Neuron (in vitro differentiated cells): ENCODE results near the gene DDX19B.
"Not testable (repeated sequence)": the region's sequence is repeated elsewhere in the genome, so short reads cannot be mapped to it uniquely, and the experiment has no call there.

Experiments used
- H2AFZ ChIP-seq: one replicate; pipeline ENCODE4 v1.6.1; 2013; ENCODE audit warnings: low read depth, mild to moderate bottlenecking, inconsistent platforms, low read length, moderate library complexity
- H3K27me3 ChIP-seq: one replicate; pipeline ENCODE4 v1.6.1; 2013; ENCODE audit warnings: low read length; ENCODE audit not compliant: insufficient read depth
- H3K36me3 ChIP-seq: one replicate; pipeline ENCODE4 v1.6.1; 2013; ENCODE audit warnings: low read length; ENCODE audit not compliant: insufficient read depth
- H3K4me1 ChIP-seq: one replicate; pipeline ENCODE4 v1.6.1; 2013; ENCODE audit warnings: low read length; ENCODE audit not compliant: insufficient read depth
- H3K4me3 ChIP-seq: 2 replicates; pipeline ENCODE4 v1.5.1; 2013; ENCODE audit warnings: mild to moderate bottlenecking, low read length, moderate library complexity
- H3K9me3 ChIP-seq: one replicate; pipeline ENCODE4 v1.6.1; 2013; ENCODE audit warnings: low read length

The DDX19B gene

DNA sequence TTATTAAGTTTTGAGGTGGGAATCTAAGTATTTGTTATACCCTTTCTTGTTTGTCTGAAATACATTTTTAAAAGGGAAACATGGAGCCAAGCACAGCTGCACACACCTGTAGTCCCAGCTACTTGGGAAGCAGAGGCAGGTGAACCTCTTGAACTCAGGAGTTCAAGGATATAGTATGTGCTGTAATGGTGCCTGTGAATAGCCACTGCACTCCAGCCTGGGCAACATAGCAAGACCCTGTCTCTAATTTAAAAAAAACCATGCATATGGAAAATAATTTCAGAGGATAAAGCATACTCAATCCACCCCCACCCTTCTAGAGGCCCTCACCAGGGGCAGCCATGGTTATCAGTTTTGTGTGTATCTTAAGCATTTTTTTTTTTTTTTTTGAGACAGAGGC lies 3.4 kb upstream of the DDX19B start:
- H2AFZ ChIP-seq = no peak overlapping the region
- H3K36me3 ChIP-seq = no peaks in the 10 kb centered on the region
- H3K4me3 ChIP-seq = no peak overlapping the region
- peaks cover 3% of the 10 kb centered on the region for H3K4me1 ChIP-seq
- H3K27me3 ChIP-seq = no peaks in the 10 kb centered on the region
- H3K9me3 ChIP-seq = no peaks in the 10 kb centered on the region

DNA sequence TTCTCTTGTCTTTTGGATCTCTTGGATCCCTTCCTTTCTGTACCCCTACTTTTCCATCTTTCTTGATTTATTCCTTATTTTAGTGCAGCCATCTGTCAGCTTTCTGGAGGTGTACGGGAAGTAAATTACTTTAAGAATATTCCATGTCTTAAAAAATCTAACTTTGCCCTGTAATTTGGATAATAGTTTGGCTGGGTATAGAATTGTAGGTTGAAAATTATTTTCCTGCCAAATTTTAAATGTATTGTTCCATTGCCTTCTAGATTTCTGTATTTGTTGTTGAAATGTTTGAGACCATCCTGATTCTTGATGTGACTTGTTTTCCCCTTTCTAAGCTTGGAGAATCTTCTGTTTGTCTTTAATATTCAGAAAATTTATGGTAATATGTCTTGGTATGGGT lies 2.1 kb downstream of the DDX19B start:
- Histone ChIP-seq H3K36me3 (peaks cover 8% of the 10 kb centered on the region), H3K9me3 (peaks cover 5% of the 10 kb centered on the region), H3K4me1 (peaks cover 3% of the 10 kb centered on the region), H3K27me3 (no peaks in the 10 kb centered on the region), H3K4me3 (no peak overlapping the region), H2AFZ (no peak overlapping the region)

GRCh38 chr16:70302745-70303144 lies 3.8 kb downstream of the DDX19B start:
- Histone ChIP-seq H3K9me3 (peaks cover 5% of the 10 kb centered on the region), H3K36me3 (peaks cover 11% of the 10 kb centered on the region), H3K4me1 (peaks cover 3% of the 10 kb centered on the region), H2AFZ (no peak overlapping the region), H3K4me3 (no peak overlapping the region), H3K27me3 (no peaks in the 10 kb centered on the region)

GRCh38 chr16:70304892-70305448 lies 6.0 kb downstream of the DDX19B start:
- Histone ChIP-seq H3K27me3 (no peaks in the 10 kb centered on the region), H2AFZ (no peak overlapping the region), H3K4me1 (no peaks in the 10 kb centered on the region), H3K4me3 (no peak overlapping the region), H3K36me3 (peaks cover 11% of the 10 kb centered on the region), H3K9me3 (peaks cover 5% of the 10 kb centered on the region)

DNA sequence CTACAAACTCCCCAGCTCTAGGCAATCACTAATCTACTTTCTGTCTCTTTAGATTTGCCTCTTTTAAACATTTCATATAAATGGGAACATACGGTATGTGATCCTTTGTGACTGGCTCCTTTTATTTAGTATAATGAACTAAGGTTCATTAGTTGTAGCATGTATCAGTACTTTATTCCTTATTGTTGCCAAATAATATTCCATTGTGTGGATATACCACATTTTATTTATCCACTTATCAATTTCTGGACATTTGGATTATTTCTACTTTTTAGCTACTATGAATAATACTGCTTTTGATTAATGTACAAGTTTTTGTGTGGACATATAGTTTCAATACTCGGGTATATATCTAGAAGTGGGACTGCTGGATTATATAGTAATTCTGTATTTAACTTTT lies 7.9 kb downstream of the DDX19B start:
- Histone ChIP-seq H3K4me1 (no peaks in the 10 kb centered on the region), H2AFZ (no peak overlapping the region), H3K36me3 (peaks cover 7% of the 10 kb centered on the region), H3K9me3 (no peaks in the 10 kb centered on the region), H3K27me3 (no peaks in the 10 kb centered on the region), H3K4me3 (no peak overlapping the region)

- not testable (repeated sequence) for H3K9me3 ChIP-seq, H3K4me3 ChIP-seq, H2AFZ ChIP-seq, H3K4me1 ChIP-seq, H3K36me3 ChIP-seq, H3K27me3 ChIP-seq
These were observed 8.7 kb downstream of the DDX19B start for GRCh38 chr16:70307726-70308125.

DNA sequence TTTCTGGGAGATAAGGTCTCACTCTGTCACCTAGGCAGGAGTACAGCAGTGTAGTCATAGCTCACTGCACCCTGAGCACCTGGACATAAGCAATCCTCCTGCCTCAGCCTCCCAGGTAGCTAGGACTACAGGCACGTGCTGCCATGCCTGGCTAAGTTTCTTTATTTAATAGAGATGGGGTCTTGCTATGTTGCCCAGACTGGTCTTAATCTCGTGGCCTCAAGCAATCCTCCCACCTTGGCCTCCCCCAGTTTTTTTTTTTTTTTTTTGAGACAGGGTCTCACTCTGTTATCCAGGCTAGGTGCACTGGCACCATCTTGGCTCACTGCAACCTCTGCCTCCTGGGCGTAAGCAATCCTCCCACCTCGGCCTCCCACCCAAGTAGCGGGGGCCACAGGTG lies 21.1 kb downstream of the DDX19B start:
- no peak overlapping the region for H2AFZ ChIP-seq
- H3K36me3 ChIP-seq = peaks cover 62% of the 10 kb centered on the region
- H3K9me3 ChIP-seq = no peaks in the 10 kb centered on the region
- no peak overlapping the region for H3K4me3 ChIP-seq
- no peaks in the 10 kb centered on the region for H3K4me1 ChIP-seq
- no peaks in the 10 kb centered on the region for H3K27me3 ChIP-seq

DNA sequence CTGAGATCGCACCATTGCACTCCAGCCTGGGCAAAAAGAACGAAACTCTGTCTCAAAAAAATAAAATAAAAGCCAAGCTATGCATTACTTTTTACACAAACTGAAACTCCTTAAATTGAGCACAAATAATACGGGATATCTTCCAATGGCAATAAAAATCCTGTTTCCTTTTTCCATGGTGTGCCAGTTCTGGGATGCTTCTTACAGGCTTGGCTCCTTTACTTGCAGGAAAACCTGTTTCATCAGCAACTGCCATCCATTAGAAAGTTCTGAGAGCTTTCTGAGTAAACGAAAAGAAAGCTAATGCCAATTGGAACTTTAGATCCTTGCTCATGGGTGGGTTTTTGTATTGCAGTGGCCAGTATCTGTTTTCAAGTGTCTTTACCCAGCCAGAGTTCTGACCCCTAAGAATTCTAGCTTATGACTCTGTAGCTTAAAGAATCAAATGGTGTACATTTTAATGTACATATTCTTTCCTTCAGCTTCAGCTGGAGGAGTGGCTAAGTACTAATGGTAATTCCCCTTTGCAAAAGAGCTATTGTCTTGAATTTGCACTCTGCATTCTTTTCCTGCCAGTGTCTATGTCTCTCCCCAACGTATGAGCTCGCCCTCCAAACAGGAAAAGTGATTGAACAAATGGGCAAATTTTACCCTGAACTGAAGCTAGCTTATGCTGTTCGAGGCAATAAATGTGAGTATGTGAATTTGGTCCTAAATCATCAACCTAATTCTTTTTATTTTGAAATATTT lies 26.2 kb downstream of the DDX19B start:
- no peak overlapping the region for H2AFZ ChIP-seq
- H3K4me1 ChIP-seq = no peaks in the 10 kb centered on the region
- no peaks in the 10 kb centered on the region for H3K9me3 ChIP-seq
- H3K36me3 ChIP-seq = peaks cover 50% of the 10 kb centered on the region
- H3K27me3 ChIP-seq = no peaks in the 10 kb centered on the region
- no peak overlapping the region for H3K4me3 ChIP-seq

GRCh38 chr16:70331091-70331490 lies 32.1 kb downstream of the DDX19B start:
- H3K36me3 ChIP-seq = peaks cover 55% of the 10 kb centered on the region
- no peaks in the 10 kb centered on the region for H3K4me1 ChIP-seq
- no peaks in the 10 kb centered on the region for H3K9me3 ChIP-seq
- H3K4me3 ChIP-seq = no peak overlapping the region
- H3K27me3 ChIP-seq = no peaks in the 10 kb centered on the region
- H2AFZ ChIP-seq = no peak overlapping the region

DNA sequence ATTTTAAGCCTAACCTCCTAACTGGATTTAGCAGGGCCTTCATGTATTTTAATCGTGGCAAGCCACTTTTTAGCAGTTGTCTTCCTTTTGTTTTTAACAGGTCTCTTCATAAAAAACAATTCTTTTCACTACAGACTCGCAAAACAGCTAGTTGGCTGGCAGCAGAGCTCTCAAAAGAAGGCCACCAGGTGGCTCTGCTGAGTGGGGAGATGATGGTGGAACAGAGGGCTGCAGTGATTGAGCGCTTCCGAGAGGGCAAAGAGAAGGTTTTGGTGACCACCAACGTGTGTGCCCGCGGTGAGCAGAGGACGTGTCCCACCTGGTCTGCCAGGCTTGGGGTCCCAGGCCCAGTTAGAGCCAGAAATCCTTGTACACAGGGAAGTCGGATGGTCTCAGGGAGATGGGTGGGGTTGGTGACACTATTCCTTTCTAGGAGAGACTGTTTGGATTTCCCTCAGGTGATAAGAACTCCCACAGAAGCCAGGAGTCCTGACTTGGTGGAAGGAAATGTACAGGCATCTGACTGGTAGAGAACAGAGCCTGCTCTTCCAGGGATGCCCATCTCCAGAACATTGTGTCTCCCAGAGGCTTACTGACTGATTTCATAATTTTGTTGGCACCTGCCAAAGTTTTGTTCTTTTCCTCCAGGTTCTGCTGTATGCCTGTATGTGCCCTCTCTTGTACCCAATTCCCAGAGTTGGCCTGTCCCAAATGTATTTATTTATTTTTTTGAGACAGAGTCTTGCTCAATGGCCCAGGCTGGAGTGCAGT lies 32.8 kb downstream of the DDX19B start:
- Histone ChIP-seq H3K4me1 (no peaks in the 10 kb centered on the region), H3K9me3 (no peaks in the 10 kb centered on the region), H3K36me3 (peaks cover 60% of the 10 kb centered on the region), H3K4me3 (no peak overlapping the region), H2AFZ (no peak overlapping the region), H3K27me3 (no peaks in the 10 kb centered on the region)

DNA sequence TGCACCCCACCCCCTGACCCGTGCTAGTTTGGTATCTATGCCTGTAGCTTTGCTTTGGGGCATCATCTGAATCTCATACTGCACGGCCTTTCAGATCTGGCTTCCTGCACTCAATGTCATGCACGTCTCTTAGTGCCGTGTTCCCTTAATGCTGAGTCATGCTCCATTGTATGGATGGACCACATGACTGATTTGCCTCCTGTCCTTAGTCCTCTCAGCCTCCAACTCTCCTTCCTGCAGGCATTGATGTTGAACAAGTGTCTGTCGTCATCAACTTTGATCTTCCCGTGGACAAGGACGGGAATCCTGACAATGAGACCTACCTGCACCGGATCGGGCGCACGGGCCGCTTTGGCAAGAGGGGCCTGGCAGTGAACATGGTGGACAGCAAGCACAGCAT lies 33.7 kb downstream of the DDX19B start:
- not testable (repeated sequence) for H3K4me3 ChIP-seq, H3K9me3 ChIP-seq, H3K27me3 ChIP-seq, H2AFZ ChIP-seq, H3K4me1 ChIP-seq
- peaks cover 58% of the 10 kb centered on the region for H3K36me3 ChIP-seq

DNA sequence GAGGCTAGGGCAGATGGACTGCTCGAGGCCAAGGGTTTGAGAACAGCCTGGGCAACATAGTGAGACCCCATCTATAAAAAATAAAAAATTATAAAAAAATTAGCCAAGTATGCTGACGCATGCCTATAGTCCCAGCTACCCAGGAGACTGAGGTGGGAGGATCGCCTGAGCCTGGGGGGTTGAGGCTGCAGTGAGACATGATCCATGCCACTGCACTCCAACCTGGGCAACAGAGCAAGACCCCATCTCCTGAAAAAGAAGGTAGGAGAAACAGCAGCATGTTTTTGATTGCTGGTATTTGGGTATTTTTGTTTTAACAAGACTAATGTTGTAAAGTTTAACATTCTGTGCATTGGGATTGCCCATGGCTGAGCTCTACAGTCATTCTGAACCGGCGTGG lies 38.8 kb downstream of the DDX19B start:
- Histone ChIP-seq H3K4me3 (no peak overlapping the region), H2AFZ (no peak overlapping the region), H3K27me3 (no peaks in the 10 kb centered on the region), H3K9me3 (no peaks in the 10 kb centered on the region), H3K36me3 (peaks cover 36% of the 10 kb centered on the region), H3K4me1 (no peaks in the 10 kb centered on the region)

DNA sequence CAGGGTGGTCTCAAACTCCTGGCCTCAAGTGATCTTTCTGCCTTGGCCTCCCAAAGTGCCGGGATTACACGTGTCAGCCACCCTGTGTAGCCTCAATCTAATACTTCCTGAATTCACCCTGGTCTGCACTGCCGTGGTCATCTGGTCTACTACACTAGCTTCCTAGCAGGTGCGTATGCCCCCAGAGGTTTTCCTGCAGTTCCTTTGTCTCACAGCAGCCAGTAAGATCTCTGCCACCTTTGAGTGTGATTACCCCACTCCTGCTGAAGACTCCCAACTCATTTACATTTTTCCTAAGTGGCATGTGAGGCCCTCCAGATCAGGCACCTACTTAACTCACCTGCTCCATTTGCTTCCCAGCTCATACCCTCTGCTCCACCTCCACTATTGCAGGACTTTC lies 42.6 kb downstream of the DDX19B start:
- peaks cover 5% of the 10 kb centered on the region for H3K4me1 ChIP-seq
- H2AFZ ChIP-seq = no peak overlapping the region
- no peaks in the 10 kb centered on the region for H3K9me3 ChIP-seq
- H3K36me3 ChIP-seq = peaks cover 11% of the 10 kb centered on the region
- H3K27me3 ChIP-seq = no peaks in the 10 kb centered on the region
- H3K4me3 ChIP-seq = no peak overlapping the region
